Cardiac muscle cell (in vitro differentiated cells and primary cell): ENCODE results near the gene KCNK16. TPM values are rescaled to one million over a fixed set of nuclear protein-coding genes. Genes with fewer than 3 reads are reported as not detected.

Source experiments
- DNase-seq, 2 donors: peaks; one replicate each; pipeline versions ENCODE4 v3.0.0 to v3.0.0-alpha.2; 2010 to 2017; ENCODE audit warnings: low read depth in 1 of 2, low spot score in 1 of 2
- H3K27ac ChIP-seq: fragments of 200-600 bp; sonication (generic); 2 replicates; pipeline ENCODE4 v1.5.1; 2016
- H3K27me3 ChIP-seq: fragments of 200-600 bp; sonication (generic); 2 replicates; pipeline ENCODE4 v1.6.0; 2016; ENCODE audit warnings: control low read depth
- H3K36me3 ChIP-seq: fragments of 200-600 bp; sonication (generic); 2 replicates; pipeline ENCODE4 v1.5.1; 2016; ENCODE audit warnings: control low read depth
- H3K4me1 ChIP-seq: fragments of 200-600 bp; sonication (generic); 2 replicates; pipeline ENCODE4 v1.8.1; 2017; ENCODE audit warnings: low read depth, mild to moderate bottlenecking, mixed run types
- H3K4me3 ChIP-seq: fragments of 200-600 bp; sonication (generic); 2 replicates; pipeline ENCODE4 v1.5.1; 2016; ENCODE audit warnings: mild to moderate bottlenecking
- H3K9me3 ChIP-seq: fragments of 200-600 bp; sonication (generic); 2 replicates; pipeline ENCODE4 v1.5.1; 2017; ENCODE audit warnings: low read depth, mild to moderate bottlenecking, control low read depth
- CTCF ChIP-seq: IDR thresholded peaks from 2 replicates; pipeline ENCODE4 v1.5.1; 2012; ENCODE audit warnings: low read depth, mild to moderate bottlenecking, low read length
- polyA plus RNA-seq: library from polyadenylated mRNA; unstranded; fragments of >200 nt; fragmentation: Nextera tagmentation; extraction: Ambion mirVana; gene quantifications from 2 replicates; pipeline ENCODE4 v1.2.1, GENCODE V29; 2016
- total RNA-seq: library from RNA; depleted of rRNA; stranded (reverse); fragments of >200 nt; gene quantifications from 2 replicates; pipeline ENCODE4 v1.2.3, GENCODE V29; 2016

KCNK16 gene
- total and polyA plus RNA-seq, 2 experiments from 2014 or later, result not detected

DNA sequence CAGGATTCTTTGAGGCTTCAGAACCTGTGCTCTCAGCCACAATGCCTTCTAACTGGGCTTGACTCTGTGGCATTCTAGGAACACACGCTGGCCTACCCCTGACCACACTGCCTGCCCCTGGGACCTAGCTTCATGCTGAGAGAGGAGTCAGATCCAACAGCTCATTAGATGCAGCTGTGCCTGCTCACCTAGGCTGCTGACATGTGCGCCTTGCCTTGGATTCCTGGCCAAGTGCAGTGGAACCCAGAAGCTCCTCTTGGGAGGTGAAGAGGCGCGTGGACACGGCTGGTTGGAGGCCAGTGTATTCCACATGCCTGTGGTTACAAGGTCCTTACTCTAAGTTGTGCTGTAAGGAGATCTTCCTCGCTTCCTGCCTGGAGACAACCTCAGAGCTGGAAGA, 24.7 kb upstream of the KCNK16 start:
- Histone ChIP-seq H3K27ac (no peak overlapping the region), H3K4me1 (no peaks in the 10 kb centered on the region), H3K27me3 (no peaks in the 10 kb centered on the region), H3K4me3 (no peak overlapping the region), H3K9me3 (no peaks in the 10 kb centered on the region), H3K36me3 (no peaks in the 10 kb centered on the region)
- no peak for DNase-seq
- no peak for TF ChIP-seq CTCF

GRCh38 chr6:39344821-39345280, 22.3 kb upstream of the KCNK16 start:
- DNase-seq, result peak; percentile 7 to 8
- H3K27ac ChIP-seq, result no peak overlapping the region
- no peak for TF ChIP-seq CTCF
- H3K9me3 ChIP-seq, result no peaks in the 10 kb centered on the region
- H3K4me1 ChIP-seq, result peaks cover 7% of the 10 kb centered on the region
- no peaks in the 10 kb centered on the region for H3K36me3 ChIP-seq
- H3K27me3 ChIP-seq, result no peaks in the 10 kb centered on the region
- no peak overlapping the region for H3K4me3 ChIP-seq

DNA sequence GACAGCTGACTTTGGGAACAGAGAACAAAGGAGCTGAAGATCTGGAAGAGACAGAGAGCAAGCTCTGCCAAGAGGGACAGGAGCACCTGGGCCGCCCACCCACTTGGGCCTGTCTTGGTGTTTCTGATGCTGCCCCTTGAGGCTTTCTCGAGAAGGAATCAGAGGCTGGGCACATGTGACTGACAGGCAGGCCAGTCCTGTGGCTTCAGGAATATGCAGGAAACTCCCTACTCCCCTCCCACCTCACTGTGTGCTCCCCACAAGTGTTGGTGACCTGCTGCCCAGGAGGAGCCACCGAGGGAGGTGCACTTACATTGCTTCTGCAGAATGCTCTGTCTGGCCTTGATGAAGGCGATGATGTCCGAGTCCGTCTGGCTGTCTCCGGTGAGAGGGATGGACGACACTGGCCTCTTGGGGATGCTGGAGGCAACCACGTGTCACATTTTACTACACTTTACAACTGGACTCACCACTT, 20.9 kb upstream of the KCNK16 start:
- TF ChIP-seq CTCF, result no peak
- Histone ChIP-seq H3K27me3 (no peaks in the 10 kb centered on the region), H3K9me3 (no peaks in the 10 kb centered on the region), H3K27ac (no peak overlapping the region), H3K36me3 (no peaks in the 10 kb centered on the region), H3K4me3 (no peak overlapping the region), H3K4me1 (peaks cover 19% of the 10 kb centered on the region)
- DNase-seq, result no peak

DNA sequence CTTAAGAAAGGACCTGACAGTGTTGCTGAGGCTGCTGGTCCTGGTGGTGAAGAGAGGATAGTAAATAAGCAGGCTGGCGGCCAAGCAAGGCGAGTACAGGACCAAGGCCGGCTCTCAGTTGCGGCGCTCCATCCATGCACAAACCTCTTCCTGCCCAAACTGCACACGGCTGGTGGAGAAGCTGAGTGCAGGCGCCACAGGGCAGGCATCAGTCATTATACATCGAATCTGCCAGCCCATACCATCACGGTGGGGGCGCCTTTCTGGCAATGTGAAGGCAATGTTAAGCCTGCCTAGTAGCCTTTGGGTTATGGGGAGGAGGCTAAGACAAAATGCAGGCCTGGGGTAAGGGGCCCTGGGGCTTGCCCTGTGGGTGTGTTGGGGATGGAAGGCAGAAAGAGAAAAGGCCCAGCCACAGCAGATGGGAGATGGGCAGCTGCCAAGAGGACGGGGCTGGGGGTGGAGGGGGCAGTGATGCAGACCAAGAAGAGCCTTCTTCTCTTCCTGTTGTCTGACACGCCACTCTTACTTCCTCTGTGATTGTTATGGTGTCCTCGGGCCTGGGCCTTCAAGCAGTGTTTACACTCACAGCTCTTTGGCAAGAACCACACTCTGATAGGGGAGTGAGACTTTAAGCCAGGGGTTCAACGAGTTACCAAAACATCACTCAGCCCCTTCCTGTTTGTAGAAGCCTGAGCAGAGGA, 20.3 kb upstream of the KCNK16 start:
- no peak overlapping the region for H3K27ac ChIP-seq
- H3K9me3 ChIP-seq, result no peaks in the 10 kb centered on the region
- TF ChIP-seq CTCF, result no peak
- peaks cover 19% of the 10 kb centered on the region for H3K4me1 ChIP-seq
- no peaks in the 10 kb centered on the region for H3K27me3 ChIP-seq
- no peaks in the 10 kb centered on the region for H3K36me3 ChIP-seq
- no peak for DNase-seq
- H3K4me3 ChIP-seq, result no peak overlapping the region

DNA sequence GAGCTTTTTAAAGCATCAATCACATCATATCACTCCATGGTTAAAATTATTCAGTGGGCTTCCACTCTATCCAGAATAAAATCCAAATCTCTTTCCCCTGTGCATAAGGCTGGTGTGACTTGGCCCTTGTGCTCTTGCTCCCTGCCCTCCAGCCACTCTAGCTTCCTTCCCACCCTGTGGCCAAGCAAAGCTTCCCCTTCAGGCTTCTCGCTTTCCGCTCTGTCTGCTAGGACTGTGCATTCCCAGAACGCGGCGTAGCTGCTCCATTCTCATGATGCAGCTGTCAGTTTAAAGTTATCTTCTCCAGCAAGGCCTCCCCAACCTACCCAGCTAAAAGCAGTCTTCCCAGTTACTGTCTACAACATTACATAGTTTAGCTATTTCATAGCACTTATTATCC, 19.4 kb upstream of the KCNK16 start:
- H3K27ac ChIP-seq, result no peak overlapping the region
- TF ChIP-seq CTCF, result no peak
- no peak overlapping the region for H3K4me3 ChIP-seq
- no peak for DNase-seq
- H3K4me1 ChIP-seq, result peaks cover 19% of the 10 kb centered on the region
- H3K36me3 ChIP-seq, result no peaks in the 10 kb centered on the region
- no peaks in the 10 kb centered on the region for H3K27me3 ChIP-seq
- no peaks in the 10 kb centered on the region for H3K9me3 ChIP-seq
